Lung (tissue), 12 donors: ENCODE results near the gene TNF. TPM values are rescaled to one million over a fixed set of nuclear protein-coding genes. Genes with fewer than 3 reads are reported as not detected.

Experiments used
- ATAC-seq: fragments of 200-7000 bp; cut with Tn5 transposase; one replicate; pipeline ENCODE4 v1.9.1; 2020; ENCODE audit warnings: moderate number of reproducible peaks; ENCODE audit not compliant: insufficient read depth, low FRiP score
- DNase-seq, 3 donors: peaks; one replicate each; pipeline ENCODE4 v3.0.0-alpha.2; 2013 to 2017
- H3K27ac ChIP-seq, 2 donors: one replicate each; pipeline ENCODE4 v1.5.1; 2013; ENCODE audit warnings: mild to moderate bottlenecking in 2 of 2, moderate library complexity in 2 of 2, control low read depth in 1 of 2, inconsistent platforms in 1 of 2, low read depth in 1 of 2, low read length in 1 of 2
- H3K27me3 ChIP-seq, 3 donors: one replicate each; pipeline ENCODE4 v1.5.1; 2013; ENCODE audit warnings: low read length in 2 of 3; ENCODE audit not compliant: control insufficient read depth in 3 of 3, insufficient read depth in 3 of 3
- H3K36me3 ChIP-seq, 4 donors: one replicate each; pipeline ENCODE4 v1.5.1; 2013; ENCODE audit warnings: low read length in 4 of 4, mild to moderate bottlenecking in 1 of 4, moderate library complexity in 1 of 4; ENCODE audit not compliant: control insufficient read depth in 4 of 4, insufficient read depth in 4 of 4
- H3K4me1 ChIP-seq, 5 donors: one replicate each; pipeline ENCODE4 v1.5.1; 2013; ENCODE audit warnings: low read length in 5 of 5, mild to moderate bottlenecking in 2 of 5, moderate library complexity in 1 of 5; ENCODE audit not compliant: control insufficient read depth in 5 of 5, insufficient read depth in 5 of 5
- H3K4me3 ChIP-seq: one replicate; pipeline ENCODE4 v1.5.1; 2013; ENCODE audit warnings: mild to moderate bottlenecking, control low read depth, moderate library complexity
- H3K9ac ChIP-seq, 2 donors: one replicate each; pipeline ENCODE4 v1.5.1; 2013; ENCODE audit warnings: low read length in 2 of 2, control low read depth in 1 of 2; ENCODE audit not compliant: insufficient read depth in 1 of 2
- H3K9me3 ChIP-seq, 4 donors: one replicate each; pipeline ENCODE4 v1.5.1; 2013; ENCODE audit warnings: low read length in 3 of 4, mild to moderate bottlenecking in 1 of 4, moderate library complexity in 1 of 4; ENCODE audit not compliant: control insufficient read depth in 4 of 4, insufficient read depth in 3 of 4
- CTCF ChIP-seq: IDR thresholded peaks from 2 replicates; pipeline ENCODE4 v1.5.1; 2012; ENCODE audit warnings: mild to moderate bottlenecking; ENCODE audit errors: control extremely low read depth, extremely low read depth
- WGBS, 2 donors: extraction: QIAGEN DNeasy Blood & Tissue Kit; methylation state at CpG; one replicate each; pipeline ENCODE4 v1.1.7; 2013; 5-methylcytosine and 5-hydroxymethylcytosine counted together
- polyA plus RNA-seq, 2 donors: library from polyadenylated mRNA; stranded (reverse); fragments of 200-250 nt; gene quantifications; one replicate each; pipeline ENCODE4 v1.2.1, GENCODE V29; 2013
- total RNA-seq, 2 donors: library from RNA; depleted of rRNA in 1 of 2; stranded (reverse); fragments of >200 nt in 1 of 2; gene quantifications; one replicate each; pipeline ENCODE4 v1.2.1, GENCODE V29; 2014 to 2021
- donor health status: control.
- donor health status: control.
- donor health status: Bipolar disorder and iron deficiency.
- donor health status: healthy.
- donor health status: DM: yes; HTN: yes; CAD: no.

Gene TNF
- total and polyA plus RNA-seq, 4 donors, result 0.23 to 15.7 (median 4.1) TPM

GRCh38 chr6:31546958-31547726 is 28.2 kb upstream of the TNF start, which contains the start of gene NFKBIL1:
Gene NFKBIL1 (plus strand): TSS chr6:31547608. CDS start chr6:31547695, 87 bp downstream.
- peak within 1 kb of the TSS; percentile 84 to 87 for H3K27ac ChIP-seq
- no peaks in the 10 kb centered on the region for H3K27me3 ChIP-seq
- peak within 1 kb of the TSS; percentile 38 for H3K4me3 ChIP-seq
- H3K4me1 ChIP-seq, result peaks cover 0 to 28% (median 4%) of the 10 kb centered on the region in 5 donors
- peak; percentile 96 to 99 (median 98) for DNase-seq
- TF ChIP-seq CTCF, result no peak
- ATAC-seq, result peak; percentile 91
- no peaks in the 10 kb centered on the region for H3K9me3 ChIP-seq
- H3K36me3 ChIP-seq, result peaks cover 0 to 9% (median 4%) of the 10 kb centered on the region in 4 donors
- peak within 1 kb of the TSS in 1 of 2 donors; percentile 63 for H3K9ac ChIP-seq
- WGBS, 2 donors, result 0% methylated on average over 25 of the region's 25 CpGs

GRCh38 chr6:31547727-31548543 is 27.4 kb upstream of the TNF start:
- peak overlapping the region in 1 of 2 donors; percentile 63 for H3K9ac ChIP-seq
- 76 to 80% methylated on average over 24 of the region's 24 CpGs for WGBS, 2 donors
- TF ChIP-seq CTCF, result no peak
- H3K4me1 ChIP-seq, result peaks cover 0 to 24% (median 4%) of the 10 kb centered on the region in 5 donors
- H3K27me3 ChIP-seq, result no peaks in the 10 kb centered on the region
- peak overlapping the region; percentile 84 to 87 for H3K27ac ChIP-seq
- peaks cover 0 to 9% (median 4%) of the 10 kb centered on the region in 4 donors for H3K36me3 ChIP-seq
- DNase-seq (no peak), ATAC-seq (no peak)
- no peaks in the 10 kb centered on the region for H3K9me3 ChIP-seq
- peak overlapping the region; percentile 38 for H3K4me3 ChIP-seq

- DNase-seq, result no peak
- Histone ChIP-seq H3K4me3 (no peak overlapping the region), H3K27me3 (no peaks in the 10 kb centered on the region), H3K4me1 (peaks cover 0 to 23% (median 4%) of the 10 kb centered on the region in 5 donors), H3K27ac (peak overlapping the region in 1 of 2 donors; percentile 53), H3K36me3 (peaks cover 0 to 11% (median 4%) of the 10 kb centered on the region in 4 donors), H3K9me3 (no peaks in the 10 kb centered on the region), H3K9ac (peak overlapping the region in 1 of 2 donors; percentile 63)
- no peak for ATAC-seq
- no peak for TF ChIP-seq CTCF
- WGBS, 2 donors, result 92 to 95% methylated on average over 2 of the region's 2 CpGs
These were observed 26.9 kb upstream of the TNF start for GRCh38 chr6:31548544-31548873.
